H1 (cell line): ENCODE data around the gene PIGA. TPM values are rescaled to one million over a fixed set of nuclear protein-coding genes. Genes with fewer than 3 reads are reported as not detected.

Source experiments
- CTCF ChIA-PET: fragments of 300-600 bp; sonication (Branson Sonifier 250); formaldehyde crosslinking; loops from one replicate; lab custom pipeline; 2021; ENCODE audit not compliant: partially characterized antibody; lab: Charles Lee
- POLR2A ChIA-PET: fragments of 300-600 bp; sonication (Branson Sonifier 250); formaldehyde crosslinking; loops from one replicate; lab custom pipeline; 2021; ENCODE audit warnings: inconsistent platforms; ENCODE audit not compliant: partially characterized antibody; lab: Charles Lee
- DNase-seq, 2 experiments: peaks; one replicate each; pipeline versions ENCODE4 v3.0.0 to v3.0.0-alpha.2; 2010 to 2022; ENCODE audit warnings: low spot score in 2 of 2, low read depth in 1 of 2, mixed read lengths in 1 of 2
- FAIRE-seq: peaks from 2 replicates; lab custom pipeline; 2011; peaks lifted over from hg19 to GRCh38; lab: Jason Lieb, UNC
- H2AFZ ChIP-seq: 2 replicates; pipeline ENCODE4 v1.8.1; 2012; ENCODE audit warnings: low read length, inconsistent platforms
- H2AK5ac ChIP-seq: 2 replicates; pipeline ENCODE4 v1.6.1; 2013; ENCODE audit warnings: low read depth, low read length
- H2BK120ac ChIP-seq: replicated peaks from 2 replicates; pipeline ENCODE3; 2013; ENCODE audit warnings: low read depth, low read length, inconsistent platforms
- H2BK12ac ChIP-seq: 2 replicates; pipeline ENCODE4 v1.6.1; 2013; ENCODE audit warnings: low read depth, low read length
- H2BK15ac ChIP-seq: 2 replicates; pipeline ENCODE4 v1.6.1; 2013; ENCODE audit warnings: low read length
- H2BK20ac ChIP-seq: 2 replicates; pipeline ENCODE4 v1.6.1; 2013; ENCODE audit warnings: low read length
- H2BK5ac ChIP-seq: 2 replicates; pipeline ENCODE4 v1.6.1; 2013; ENCODE audit warnings: low read depth, low read length
- H3K14ac ChIP-seq: 2 replicates; pipeline ENCODE4 v1.6.1; 2013; ENCODE audit warnings: inconsistent platforms; ENCODE audit not compliant: insufficient read length
- H3K18ac ChIP-seq: 2 replicates; pipeline ENCODE4 v1.6.1; 2013; ENCODE audit warnings: low read length; ENCODE audit errors: extremely low read depth
- H3K23ac ChIP-seq: 2 replicates; pipeline ENCODE4 v1.6.1; 2013; ENCODE audit warnings: inconsistent platforms; ENCODE audit not compliant: insufficient read length
- H3K23me2 ChIP-seq: 2 replicates; pipeline ENCODE4 v1.6.1; 2013; ENCODE audit warnings: low read depth, low read length
- H3K27ac ChIP-seq: 2 replicates; pipeline ENCODE4 v1.6.1; 2011; ENCODE audit warnings: low read depth, low read length, inconsistent platforms
- H3K27me3 ChIP-seq, 4 experiments: replicated peaks in 1 of 4; 1 replicate in 1 of 4; 2 replicates in 3 of 4; pipeline versions ENCODE4 v1.6.1 to v1.8.1; 2011 to 2013; ENCODE audit warnings: low read length in 3 of 4, mild to moderate bottlenecking in 3 of 4, inconsistent platforms in 2 of 4, mixed read lengths in 2 of 4, moderate library complexity in 1 of 4; ENCODE audit not compliant: control insufficient read depth in 3 of 4, insufficient read depth in 3 of 4; ENCODE audit errors: extremely low read depth in 1 of 4
- H3K36me3 ChIP-seq, 4 experiments: 2 replicates each; pipeline versions ENCODE4 v1.6.1 to v1.8.1; 2011 to 2013; ENCODE audit warnings: mild to moderate bottlenecking in 4 of 4, low read length in 3 of 4, moderate library complexity in 2 of 4, control low read depth in 1 of 4, inconsistent platforms in 1 of 4; ENCODE audit not compliant: insufficient read depth in 4 of 4, control insufficient read depth in 2 of 4
- H3K4ac ChIP-seq: replicated peaks from 2 replicates; pipeline ENCODE3; 2013; ENCODE audit warnings: low read length, low read depth, mixed read lengths, inconsistent platforms; ENCODE audit not compliant: insufficient read length
- H3K4me1 ChIP-seq, 4 experiments: replicated peaks in 1 of 4; 1 replicate in 1 of 4; 2 replicates in 3 of 4; pipeline versions ENCODE4 v1.6.1 to v1.8.1; 2011 to 2013; ENCODE audit warnings: low read length in 3 of 4, inconsistent platforms in 2 of 4, mixed read lengths in 1 of 4; ENCODE audit not compliant: insufficient read depth in 4 of 4, control insufficient read depth in 3 of 4
- H3K4me2 ChIP-seq, 2 experiments: 2 replicates each; pipeline versions ENCODE4 v1.6.1 to v1.8.1; 2011 to 2013; ENCODE audit warnings: low read depth in 2 of 2, low read length in 2 of 2, control low read depth in 1 of 2, inconsistent platforms in 1 of 2, mild to moderate bottlenecking in 1 of 2; ENCODE audit not compliant: insufficient read depth in 1 of 2
- H3K4me3 ChIP-seq, 4 experiments: fragments of 200-600, 300-600 bp in 1 of 4; sonication (generic), shearing (Covaris generic), sonication (Bioruptor Twin) in 1 of 4; 2 replicates each; pipeline versions ENCODE4 v1.5.1 to v1.8.1; 2011 to 2016; ENCODE audit warnings: low read length in 4 of 4, low read depth in 3 of 4, control low read depth in 2 of 4, inconsistent platforms in 2 of 4, mild to moderate bottlenecking in 2 of 4, mixed read lengths in 1 of 4, moderate library complexity in 1 of 4; ENCODE audit not compliant: insufficient read depth in 2 of 4; ENCODE audit errors: extremely low read depth in 1 of 4
- H3K56ac ChIP-seq: replicated peaks from 2 replicates; pipeline ENCODE3; 2013; ENCODE audit warnings: low read depth, mild to moderate bottlenecking, mixed read lengths, low read length, inconsistent platforms; ENCODE audit not compliant: insufficient read length
- H3K79me1 ChIP-seq: 2 replicates; pipeline ENCODE4 v1.6.1; 2013; ENCODE audit warnings: low read depth, low read length, control low read depth
- H3K79me2 ChIP-seq, 2 experiments: 2 replicates each; pipeline versions ENCODE4 v1.6.1 to v1.8.1; 2012 to 2013; ENCODE audit warnings: low read length in 2 of 2, mild to moderate bottlenecking in 2 of 2, inconsistent platforms in 1 of 2; ENCODE audit not compliant: insufficient read depth in 2 of 2, control insufficient read depth in 1 of 2
- H3K9ac ChIP-seq, 4 experiments: replicated peaks in 1 of 4; 1 replicate in 1 of 4; 2 replicates in 3 of 4; pipeline versions ENCODE4 v1.6.1 to v1.8.1; 2011 to 2013; ENCODE audit warnings: low read depth in 3 of 4, low read length in 3 of 4, control low read depth in 2 of 4, mild to moderate bottlenecking in 2 of 4, moderate library complexity in 2 of 4, inconsistent platforms in 1 of 4; ENCODE audit errors: extremely low read depth in 1 of 4
- H3K9me3 ChIP-seq, 2 experiments: 2 replicates each; pipeline versions ENCODE4 v1.6.1 to v1.8.1; 2012 to 2013; ENCODE audit warnings: mild to moderate bottlenecking in 2 of 2, moderate library complexity in 2 of 2, control low read depth in 1 of 2, inconsistent platforms in 1 of 2, low read depth in 1 of 2, low read length in 1 of 2, mixed read lengths in 1 of 2; ENCODE audit not compliant: insufficient read depth in 2 of 2
- H4K20me1 ChIP-seq, 2 experiments: replicated peaks in 1 of 2; 2 replicates each; pipeline versions ENCODE3 to v1.8.1; 2011 to 2013; ENCODE audit warnings: inconsistent platforms in 2 of 2, low read length in 2 of 2, mild to moderate bottlenecking in 1 of 2; ENCODE audit not compliant: insufficient read depth in 2 of 2, control insufficient read depth in 1 of 2
- H4K5ac ChIP-seq: 2 replicates; pipeline ENCODE4 v1.6.1; 2013; ENCODE audit warnings: low read length, low read depth, mixed read lengths, inconsistent platforms; ENCODE audit not compliant: insufficient read length
- H4K8ac ChIP-seq: 2 replicates; pipeline ENCODE4 v1.8.0; 2013; ENCODE audit warnings: mild to moderate bottlenecking, moderate library complexity, low read length, inconsistent platforms; ENCODE audit not compliant: insufficient read depth; ENCODE audit errors: extremely low read depth
- H4K91ac ChIP-seq: replicated peaks from 2 replicates; pipeline ENCODE3; 2013; ENCODE audit warnings: low read length, mixed read lengths, inconsistent platforms; ENCODE audit not compliant: insufficient read length
- BRCA1 ChIP-seq: IDR thresholded peaks from 2 replicates; pipeline ENCODE4 v1.6.1; 2012; ENCODE audit warnings: low read depth, low read length, improper control_type of control experiment
- CHD2 ChIP-seq: IDR thresholded peaks from 2 replicates; pipeline ENCODE4 v1.6.1; 2012; ENCODE audit warnings: low read length, improper control_type of control experiment
- CTBP2 ChIP-seq: IDR thresholded peaks from 2 replicates; pipeline ENCODE4 v1.7.0; 2011; ENCODE audit warnings: borderline replicate concordance, mild to moderate bottlenecking, moderate library complexity, mixed read lengths, low read length; ENCODE audit not compliant: insufficient read depth, insufficient read length
- GTF2F1 ChIP-seq: IDR thresholded peaks from 2 replicates; pipeline ENCODE4 v1.6.1; 2012; ENCODE audit warnings: low read depth, low read length, improper control_type of control experiment, borderline replicate concordance
- NRF1 ChIP-seq: IDR thresholded peaks from 2 replicates; pipeline ENCODE4 v1.6.1; 2011; ENCODE audit warnings: mild to moderate bottlenecking, low read depth, low read length, improper control_type of control experiment
- PHF8 ChIP-seq: fragments of 200-600 bp; sonication (generic); conservative IDR thresholded peaks from 2 replicates; pipeline ENCODE4 v1.7.1; 2012; ENCODE audit warnings: low read depth, mild to moderate bottlenecking, inconsistent platforms, low read length, moderate library complexity
- TAF1 ChIP-seq: IDR thresholded peaks from 2 replicates; pipeline ENCODE4 v1.6.1; 2011; ENCODE audit warnings: mild to moderate bottlenecking, low read depth, low read length
- TBP ChIP-seq: IDR thresholded peaks from 2 replicates; pipeline ENCODE4 v1.6.1; 2011; ENCODE audit warnings: low read depth, low read length, improper control_type of control experiment
- YY1 ChIP-seq: IDR thresholded peaks from 2 replicates; pipeline ENCODE4 v1.6.1; 2011; ENCODE audit warnings: low read depth, mild to moderate bottlenecking, low read length
- WGBS, 2 experiments: shearing (Covaris generic) in 1 of 2; methylation state at CpG; one replicate each; pipeline versions ENCODE4 v1.1.6 to v1.1.7; 2013 to 2015; ENCODE audit warnings: low lambda C conversion rate in 2 of 2, mixed read lengths in 2 of 2, inconsistent platforms in 1 of 2, low coverage in 1 of 2, missing lambda C conversion rate in 1 of 2; ENCODE audit not compliant: insufficient replicate concordance in 2 of 2, insufficient coverage in 1 of 2, insufficient read length in 1 of 2; ENCODE audit errors: extremely low coverage in 1 of 2, missing lambda C conversion rate in 1 of 2; 5-methylcytosine and 5-hydroxymethylcytosine counted together
- long read RNA-seq, 2 experiments: library from RNA in 1 of 2; library from capped mRNA in 1 of 2; stranded (forward); transcript quantifications; one replicate each; pipeline ENCODE4 v2.0.0, GENCODE V29; 2021; ENCODE audit warnings: inconsistent platforms in 1 of 2
- polyA minus RNA-seq, 3 experiments: library from RNA; depleted of rRNA, polyadenylated mRNA; stranded (reverse); fragments of >200 nt; gene quantifications; 1 replicate in 2 of 3; 2 replicates in 1 of 3; pipeline ENCODE4 v1.2.3, GENCODE V29; 2011
- polyA plus RNA-seq, 7 experiments: library from polyadenylated mRNA; depleted of rRNA in 3 of 7; stranded (reverse) in 5 of 7; unstranded in 2 of 7; fragments of >200 nt in 5 of 7; fragments of 200-250 nt in 2 of 7; gene quantifications; 1 replicate in 5 of 7; 2 replicates in 1 of 7; 4 replicates in 1 of 7; pipeline versions ENCODE4 v1.2.1 to v1.2.3, GENCODE V29; 2011 to 2013; ENCODE audit warnings: missing spikeins in 2 of 7, mixed read lengths in 2 of 7
- total RNA-seq: library from RNA; stranded (reverse); fragmentation: NEBNext Ultra II Directional; extraction: Animal tissue kit (Norgen Biotek cat#: 25700); gene quantifications from 2 replicates; pipeline ENCODE4 v1.2.1, GENCODE V29; 2021

The PIGA gene
- total RNA-seq (13.4 and 15.7 TPM in 2 replicates), polyA plus RNA-seq (2011; rRNA removed) (2.1 and 5.0 TPM in 2 replicates), polyA minus RNA-seq (2011; rRNA and poly(A)+ RNA removed) (18.4 and 21.8 TPM in 2 replicates)
- polyA plus RNA-seq (2011; cell fraction: cytosol; rRNA removed), result 4.3 TPM
- polyA plus RNA-seq (2011; cell fraction: nucleus; rRNA removed), result 6.3 TPM
- 4.4 to 5.7 TPM (median 4.6 TPM) in 4 replicates for polyA plus RNA-seq (2012, experiment 1 of 2)
- polyA plus RNA-seq (2012, experiment 2 of 2), result 0.26 TPM
- 6.8 TPM for polyA plus RNA-seq (2013, experiment 1 of 2)
- 6.2 TPM for polyA plus RNA-seq (2013, experiment 2 of 2)
- 3.7 TPM for polyA minus RNA-seq (2011; cell fraction: cytosol; rRNA and poly(A)+ RNA removed)
- polyA minus RNA-seq (2011; cell fraction: nucleus; rRNA and poly(A)+ RNA removed), result 17.1 TPM
- long read RNA-seq, experiment 1, partial matches to known transcripts, result 1 of 2 reads
- long read RNA-seq, experiment 1, other reads (novel, unspliced or antisense), result 1 of 2 reads
- long read RNA-seq, experiment 2, partial matches to known transcripts, result 0 of 2 reads
- long read RNA-seq, experiment 2, other reads (novel, unspliced or antisense), result 0 of 2 reads

GRCh38 chrX:15335135-15336022 lies at the start of gene PIGA:
TSS of gene PIGA (minus strand) at chrX:15335523. CDS start at chrX:15331930, 3,593 bp downstream.
- peak within 1 kb of the TSS; percentile 57 to 85 (median 72) for H3K4me3 ChIP-seq
- no peak within 1 kb of the TSS for H4K91ac ChIP-seq
- H3K9me3 ChIP-seq, result no peaks in the 10 kb centered on the region
- H3K4me1 ChIP-seq, result no peaks in the 10 kb centered on the region
- no peak within 1 kb of the TSS for H4K5ac ChIP-seq
- H3K79me2 ChIP-seq, result peaks cover 0 to 6% of the 10 kb centered on the region in 2 experiments; a peak in 2 of 4 replicates
- 0 out of 2 replicates have a peak, but pooled peaks cover 2% of the 10 kb centered on the region for H3K23me2 ChIP-seq
- no peak within 1 kb of the TSS for H2BK20ac ChIP-seq
- H2AFZ ChIP-seq, result peak within 1 kb of the TSS; percentile 62
- no peaks in the 10 kb centered on the region for H4K20me1 ChIP-seq
- H3K27me3 ChIP-seq, result no peaks in the 10 kb centered on the region
- ChIA-PET POLR2A (interaction anchor here (0.8 kb wide), 2 partner anchors 341 to 403 kb away, joined by 3 read pairs; partner anchors contain the start of gene CA5B), CTCF (no interaction called here)
- H3K36me3 ChIP-seq, result peaks cover 0 to 14% (median 4%) of the 10 kb centered on the region in 4 experiments; a peak in 3 of 8 replicates
- peak within 1 kb of the TSS; percentile 59 to 84 (median 78) for H3K9ac ChIP-seq
- WGBS, 2 experiments, result 1% methylated on average over 21 of the region's 72 CpGs; no CpG with 5 or more reads in 1 of the 2 experiments
- H2AK5ac ChIP-seq, result no peak within 1 kb of the TSS
- no peak within 1 kb of the TSS for H3K4ac ChIP-seq
- DNase-seq (peak; percentile 83 to 84), FAIRE-seq (peak; percentile 90)
- H3K4me2 ChIP-seq, result peak within 1 kb of the TSS; percentile 82 to 83
- H3K79me1 ChIP-seq, result no peaks in the 10 kb centered on the region
- no peak within 1 kb of the TSS for H2BK120ac ChIP-seq
- peak within 1 kb of the TSS; percentile 63 for H3K27ac ChIP-seq
- no peak within 1 kb of the TSS for H2BK15ac ChIP-seq
- H3K23ac ChIP-seq, result no peak within 1 kb of the TSS
- H3K18ac ChIP-seq, result no peak within 1 kb of the TSS
- no peak within 1 kb of the TSS for H3K14ac ChIP-seq
- no peak within 1 kb of the TSS for H2BK12ac ChIP-seq
- peak within 1 kb of the TSS; percentile 66 for H2BK5ac ChIP-seq
- H3K56ac ChIP-seq, result no peak within 1 kb of the TSS
- peak within 1 kb of the TSS; percentile 91; the same call in 1 of the 2 replicates for H4K8ac ChIP-seq
- no peak for TF ChIP-seq GTF2F1
- TF ChIP-seq TBP, result peak; percentile 15; the same call in 1 of the 2 replicates
- no peak for TF ChIP-seq CTBP2
- peak; percentile 54 for TF ChIP-seq NRF1
- TF ChIP-seq BRCA1, result no peak
- TF ChIP-seq TAF1, result peak; percentile 75; the same call in 1 of the 2 replicates
- TF ChIP-seq PHF8, result peak; percentile 79; the same call in 1 of the 2 replicates
- TF ChIP-seq YY1, result peak; percentile 80
- TF ChIP-seq CHD2, result 0 out of 2 replicates have a peak, but pooled peaks have one; percentile 27
